LNCaP clone FGC (cell line): ENCODE results near the gene TGM5.

Experiments
- DNase-seq: peaks from one replicate; pipeline ENCODE4 v3.0.0-alpha.2; 2011; ENCODE audit warnings: low read depth
- H3K4me3 ChIP-seq: 2 replicates; pipeline ENCODE4 v1.5.1; 2011; ENCODE audit warnings: mild to moderate bottlenecking, low read depth, low read length, control low read depth
- TF ChIP-seq, protein P1 (sequence below): IDR thresholded peaks from 2 replicates; pipeline ENCODE4 v1.5.1; 2012; ENCODE audit warnings: mild to moderate bottlenecking; ENCODE audit not compliant: control insufficient read depth, insufficient read depth; ENCODE audit errors: extremely low read depth

The TGM5 gene

GRCh38 chr15:43283526-43283925, 16.8 kb upstream of the TGM5 start:
- no peak overlapping the region for H3K4me3 ChIP-seq
- TF ChIP-seq, protein P1, sequence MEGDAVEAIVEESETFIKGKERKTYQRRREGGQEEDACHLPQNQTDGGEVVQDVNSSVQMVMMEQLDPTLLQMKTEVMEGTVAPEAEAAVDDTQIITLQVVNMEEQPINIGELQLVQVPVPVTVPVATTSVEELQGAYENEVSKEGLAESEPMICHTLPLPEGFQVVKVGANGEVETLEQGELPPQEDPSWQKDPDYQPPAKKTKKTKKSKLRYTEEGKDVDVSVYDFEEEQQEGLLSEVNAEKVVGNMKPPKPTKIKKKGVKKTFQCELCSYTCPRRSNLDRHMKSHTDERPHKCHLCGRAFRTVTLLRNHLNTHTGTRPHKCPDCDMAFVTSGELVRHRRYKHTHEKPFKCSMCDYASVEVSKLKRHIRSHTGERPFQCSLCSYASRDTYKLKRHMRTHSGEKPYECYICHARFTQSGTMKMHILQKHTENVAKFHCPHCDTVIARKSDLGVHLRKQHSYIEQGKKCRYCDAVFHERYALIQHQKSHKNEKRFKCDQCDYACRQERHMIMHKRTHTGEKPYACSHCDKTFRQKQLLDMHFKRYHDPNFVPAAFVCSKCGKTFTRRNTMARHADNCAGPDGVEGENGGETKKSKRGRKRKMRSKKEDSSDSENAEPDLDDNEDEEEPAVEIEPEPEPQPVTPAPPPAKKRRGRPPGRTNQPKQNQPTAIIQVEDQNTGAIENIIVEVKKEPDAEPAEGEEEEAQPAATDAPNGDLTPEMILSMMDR, result no peak
- DNase-seq, result no peak

GRCh38 chr15:43281926-43282602, 15.3 kb upstream of the TGM5 start:
- no peak for DNase-seq
- TF ChIP-seq, protein P1, result no peak

GRCh38 chr15:43280996-43281395, 14.3 kb upstream of the TGM5 start:
- TF ChIP-seq, protein P1, result no peak
- no peak overlapping the region for H3K4me3 ChIP-seq
- no peak for DNase-seq

More at GRCh38 chr15:43281926-43282602, 15.3 kb upstream of the TGM5 start:
- H3K4me3 ChIP-seq, result no peak overlapping the region

GRCh38 chr15:43279496-43279895, 12.8 kb upstream of the TGM5 start:
- no peak overlapping the region for H3K4me3 ChIP-seq
- TF ChIP-seq, protein P1, result no peak
- no peak for DNase-seq

GRCh38 chr15:43278869-43279268, 12.1 kb upstream of the TGM5 start:
- TF ChIP-seq, protein P1, result no peak
- DNase-seq, result no peak
- H3K4me3 ChIP-seq, result no peak overlapping the region

DNA sequence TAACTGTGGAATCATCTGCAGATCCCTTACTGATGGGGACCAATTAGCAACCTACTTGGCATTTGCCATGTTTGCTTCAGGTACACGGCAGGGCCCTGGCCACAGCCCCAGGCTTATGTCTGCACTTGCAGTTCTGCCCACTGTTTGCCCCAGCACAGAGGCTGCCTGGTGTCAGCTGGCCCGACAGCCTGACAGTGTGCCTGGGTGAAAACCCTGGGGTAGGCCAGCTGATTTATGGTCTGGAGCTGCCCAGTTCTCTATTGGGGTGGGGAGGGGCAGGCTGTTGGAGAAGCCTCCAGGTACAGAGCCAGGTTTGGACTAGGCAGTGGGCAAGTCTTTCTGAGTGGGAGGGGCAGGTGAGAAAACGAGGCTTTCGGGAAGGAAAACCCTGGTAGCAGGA, 11.2 kb upstream of the TGM5 start:
- H3K4me3 ChIP-seq, result no peak overlapping the region
- DNase-seq, result no peak

More for the DNA sequence above, 11.2 kb upstream of the TGM5 start:
- TF ChIP-seq, protein P1, result no peak
